Effector CD8-positive, alpha-beta T cell (primary cell): Measurements from ENCODE around the gene CCDC149.

ENCODE experiments used
- DNase-seq: peaks from one replicate; lab custom pipeline; 2025; lab: John Stamatoyannopoulos, UW

The CCDC149 gene

GRCh38 chr4:24802648-24803047, 110.2 kb downstream of the CCDC149 start:
- no peak for DNase-seq

- no peak for DNase-seq
These were observed 111.5 kb downstream of the CCDC149 start for GRCh38 chr4:24801136-24801855.

GRCh38 chr4:24800325-24800895, 112.4 kb downstream of the CCDC149 start:
- no peak for DNase-seq

GRCh38 chr4:24799544-24800324, 113.1 kb downstream of the CCDC149 start:
- no peak for DNase-seq

- no peak for DNase-seq
These were observed 113.7 kb downstream of the CCDC149 start for GRCh38 chr4:24799196-24799543.

- DNase-seq, result no peak
These were observed 114.7 kb downstream of the CCDC149 start for GRCh38 chr4:24798036-24798610.

- no peak for DNase-seq
These were observed 116.2 kb downstream of the CCDC149 start for GRCh38 chr4:24796620-24797019.

GRCh38 chr4:24795666-24796381, 117.0 kb downstream of the CCDC149 start:
- no peak for DNase-seq

GRCh38 chr4:24794916-24795665, 117.8 kb downstream of the CCDC149 start, which contains the start of gene SOD3:
Gene SOD3 (plus strand): TSS chr4:24795573. CDS start chr4:24799522, 3,949 bp downstream.
- no peak for DNase-seq

- no peak for DNase-seq
These were observed 118.4 kb downstream of the CCDC149 start for GRCh38 chr4:24794480-24794879.

GRCh38 chr4:24794051-24794450, 118.8 kb downstream of the CCDC149 start:
- no peak for DNase-seq

GRCh38 chr4:24793219-24794005, 119.4 kb downstream of the CCDC149 start:
- DNase-seq, result no peak

- no peak for DNase-seq
These were observed 120.3 kb downstream of the CCDC149 start for GRCh38 chr4:24792552-24792951.

- DNase-seq, result no peak
These were observed 121.8 kb downstream of the CCDC149 start for GRCh38 chr4:24791043-24791442.

- no peak for DNase-seq
These were observed 129.3 kb downstream of the CCDC149 start for GRCh38 chr4:24783506-24783905.

GRCh38 chr4:24781999-24782745, 130.7 kb downstream of the CCDC149 start:
- no peak for DNase-seq

- DNase-seq, result no peak
These were observed 131.8 kb downstream of the CCDC149 start for GRCh38 chr4:24780936-24781495.

- DNase-seq, result no peak
These were observed 134.2 kb downstream of the CCDC149 start for GRCh38 chr4:24778464-24779225.
